NCI-H69 (cell line): Measurements from ENCODE around the gene TSHZ1.

Experiments used
- DNase-seq: peaks from one replicate; lab custom pipeline; 2025; lab: John Stamatoyannopoulos, UW

TSHZ1 gene

GRCh38 chr18:75210274-75211001 is at the start of gene TSHZ1:
Gene TSHZ1, plus strand, starts transcription at chr18:75210797. Its CDS starts 1,080 bp downstream, at chr18:75211877.
- DNase-seq, result peak; percentile 98

GRCh38 chr18:75161256-75162028 is 49.2 kb upstream of the TSHZ1 start:
- DNase-seq, result peak; percentile 18

- no peak for DNase-seq
These were observed 48.1 kb upstream of the TSHZ1 start for GRCh38 chr18:75162467-75162866.

DNA sequence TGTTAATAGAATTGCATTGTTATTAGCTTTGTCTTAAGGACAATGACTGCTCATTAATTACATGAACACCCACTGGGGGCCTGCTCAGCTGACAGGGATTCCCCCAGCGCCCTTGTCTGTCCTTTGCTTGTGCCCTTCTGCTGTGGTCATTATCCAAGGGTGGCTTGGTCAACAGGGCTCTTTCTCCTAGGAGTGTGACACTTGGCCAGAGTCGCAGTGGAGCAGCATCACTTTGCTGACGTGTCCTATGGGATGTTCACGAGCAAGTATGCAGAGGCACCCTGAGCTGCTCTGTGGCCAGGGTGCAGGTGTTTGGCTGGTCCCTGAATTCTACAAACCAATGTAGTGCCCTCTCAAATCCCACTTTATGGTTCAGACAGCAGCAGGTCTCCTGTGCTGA is 47.6 kb upstream of the TSHZ1 start:
- no peak for DNase-seq

GRCh38 chr18:75163736-75164135 is 46.9 kb upstream of the TSHZ1 start:
- no peak for DNase-seq

GRCh38 chr18:75164479-75164878 is 46.1 kb upstream of the TSHZ1 start:
- no peak for DNase-seq

- no peak for DNase-seq
These were observed 44.7 kb upstream of the TSHZ1 start for GRCh38 chr18:75165926-75166325.

DNA sequence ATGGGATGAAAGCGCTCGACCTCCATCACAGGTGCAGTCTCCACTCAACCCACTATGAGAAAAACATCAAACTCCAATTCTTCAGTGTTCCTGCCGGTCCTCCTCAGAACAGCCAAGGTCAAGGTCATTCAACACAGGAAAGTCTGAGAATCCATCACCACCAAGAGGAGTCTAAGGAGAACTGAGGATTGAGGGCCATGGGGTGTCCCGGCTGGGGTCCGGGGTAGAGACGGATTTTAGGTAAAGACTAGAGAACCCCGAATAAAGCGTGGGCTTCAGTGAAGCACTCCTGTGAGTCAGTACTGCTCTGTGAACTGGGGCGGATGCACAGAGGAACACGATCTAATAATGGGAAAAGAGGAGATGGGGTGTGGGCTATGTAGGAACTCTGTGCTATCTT is 43.5 kb upstream of the TSHZ1 start:
- no peak for DNase-seq

DNA sequence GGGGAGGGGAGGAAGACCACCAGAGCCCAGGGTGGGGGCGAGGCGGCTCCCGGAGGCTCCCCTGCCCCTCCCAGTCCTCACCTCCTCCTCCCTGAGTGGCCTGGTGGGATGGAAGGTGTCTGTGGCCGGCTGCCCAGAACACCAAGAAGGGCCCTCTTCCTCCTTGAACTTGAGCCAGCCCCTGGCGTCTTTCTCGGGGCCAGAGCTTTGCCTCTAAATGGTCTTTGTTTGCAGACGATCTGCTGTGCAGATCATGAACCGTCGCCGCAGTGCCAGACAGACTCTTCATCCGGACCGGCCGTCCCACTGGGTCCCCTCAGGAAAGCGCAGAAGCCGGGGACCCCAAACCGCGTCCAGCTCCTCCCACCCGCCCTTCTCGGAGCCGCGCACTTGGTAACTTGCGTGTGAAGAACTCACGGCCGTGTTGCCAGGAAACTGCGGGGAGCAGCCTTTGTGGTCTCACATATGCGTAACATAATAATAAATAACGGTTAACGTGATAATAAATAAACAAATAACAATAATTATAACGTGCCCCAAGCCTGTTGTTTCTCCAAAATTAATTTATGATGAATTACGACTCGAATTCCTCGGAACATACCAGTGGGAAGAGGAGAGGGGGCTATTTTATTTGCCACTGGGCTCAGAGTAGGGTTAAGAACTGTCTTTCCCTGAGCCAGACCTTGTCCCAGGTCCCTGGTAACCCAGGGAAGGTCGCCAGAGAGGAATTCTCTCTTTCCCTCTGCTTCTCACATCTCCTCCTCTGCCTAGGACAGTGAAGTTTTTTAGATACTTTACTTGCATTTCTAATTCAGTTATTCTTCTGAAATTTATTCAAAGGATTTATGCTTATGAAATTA is 42.6 kb upstream of the TSHZ1 start:
- peak; percentile 89 for DNase-seq

- no peak for DNase-seq
These were observed 42.0 kb upstream of the TSHZ1 start for GRCh38 chr18:75168619-75169018.

- no peak for DNase-seq
These were observed 41.2 kb upstream of the TSHZ1 start for GRCh38 chr18:75169411-75169810.

DNA sequence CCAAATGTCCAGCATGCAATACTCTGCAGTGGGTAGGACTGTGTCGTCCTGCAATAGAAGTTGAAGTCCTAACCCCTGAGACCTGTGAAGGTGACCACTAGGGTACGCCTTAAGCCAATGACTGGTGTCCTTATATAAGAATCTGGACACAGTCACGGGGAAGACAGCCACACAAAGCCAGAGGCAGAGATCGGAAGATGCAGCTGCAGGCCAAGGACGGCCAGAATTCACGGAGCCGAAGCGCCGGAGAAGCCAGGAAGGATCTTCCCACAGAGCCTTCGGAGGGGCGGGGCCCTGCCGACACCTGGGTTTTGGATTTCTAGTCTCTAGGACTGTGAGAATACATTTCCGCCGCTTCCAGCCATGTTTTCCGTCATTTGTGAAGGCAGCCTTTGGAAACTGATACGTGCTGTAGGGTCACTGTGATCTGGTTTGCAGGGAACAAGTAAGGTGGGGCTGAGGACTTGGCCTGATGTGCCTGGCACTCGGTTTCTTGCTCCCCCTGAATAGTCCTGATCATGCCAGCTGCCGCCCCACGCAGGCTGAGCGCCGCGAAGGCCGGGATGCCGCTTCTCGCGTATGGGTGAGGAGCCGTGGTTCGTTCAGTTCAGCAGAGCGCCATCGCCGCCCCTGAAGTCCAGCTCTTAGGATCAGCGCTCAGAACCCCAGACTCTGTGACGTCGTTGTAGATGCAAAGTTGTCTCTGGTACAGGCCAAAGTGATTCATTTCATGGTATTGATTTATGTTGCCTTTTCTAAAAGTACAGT is 40.4 kb upstream of the TSHZ1 start:
- no peak for DNase-seq

DNA sequence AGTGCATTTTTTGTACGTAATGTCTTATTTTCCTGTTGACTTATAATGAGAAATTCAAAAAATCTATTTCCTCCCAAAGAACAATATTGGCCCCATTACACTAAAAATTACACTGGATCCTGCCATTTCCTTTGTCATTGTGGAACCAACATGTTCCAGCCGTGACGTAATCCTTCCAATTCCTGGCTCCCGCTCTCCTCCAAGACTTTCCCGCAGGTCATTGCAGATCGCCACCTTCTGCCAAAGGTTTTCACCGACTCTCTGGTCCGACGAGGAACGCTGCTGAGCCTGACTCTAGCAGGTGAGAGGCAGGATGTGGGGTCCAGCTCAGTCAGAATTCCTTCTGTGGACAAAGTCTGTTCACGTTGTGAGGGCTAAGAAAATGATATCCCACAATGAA is 39.7 kb upstream of the TSHZ1 start:
- DNase-seq, result no peak

- DNase-seq, result no peak
These were observed 38.1 kb upstream of the TSHZ1 start for GRCh38 chr18:75172299-75173124.

- DNase-seq, result peak; percentile 30
These were observed 37.5 kb upstream of the TSHZ1 start for GRCh38 chr18:75173125-75173432.

DNA sequence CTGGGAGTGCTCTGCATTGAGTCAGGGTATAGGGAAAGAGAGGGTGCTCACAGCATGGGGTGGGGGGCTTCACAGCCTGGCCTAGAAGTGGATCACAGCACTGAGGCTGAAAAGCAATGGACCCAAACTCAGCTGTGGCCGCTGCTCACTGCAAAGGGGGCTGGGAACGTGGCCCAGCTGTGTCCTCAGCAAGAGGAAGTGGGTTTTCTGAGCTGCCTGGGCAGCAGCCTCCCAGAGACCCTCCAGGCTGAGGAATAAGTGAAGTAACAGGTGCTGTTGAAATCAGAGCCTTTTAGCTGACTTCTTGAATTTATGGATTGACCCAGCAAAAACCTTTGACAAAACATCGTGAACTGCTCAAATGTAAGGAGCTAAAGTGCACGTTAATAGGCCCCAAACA is 36.9 kb upstream of the TSHZ1 start:
- no peak for DNase-seq

GRCh38 chr18:75176849-75177248 is 33.7 kb upstream of the TSHZ1 start:
- no peak for DNase-seq

GRCh38 chr18:75178376-75178775 is 32.2 kb upstream of the TSHZ1 start:
- DNase-seq, result no peak

- no peak for DNase-seq
These were observed 30.6 kb upstream of the TSHZ1 start for GRCh38 chr18:75179819-75180600.

GRCh38 chr18:75183524-75183923 is 27.1 kb upstream of the TSHZ1 start:
- DNase-seq, result no peak
